Osteoblast (primary cell): ENCODE measurements around the gene SLC22A13. TPM values are rescaled to one million over a fixed set of nuclear protein-coding genes. Genes with fewer than 3 reads are reported as not detected.

Experiments
- DNase-seq: peaks from one replicate; pipeline ENCODE4 v3.0.0; 2011; ENCODE audit warnings: low spot score, mixed read lengths; ENCODE audit not compliant: insufficient read length; ENCODE audit errors: missing footprints
- H2AFZ ChIP-seq: 2 replicates; pipeline ENCODE4 v1.6.0; 2011; ENCODE audit warnings: mild to moderate bottlenecking, low read length
- H3K27ac ChIP-seq: 2 replicates; pipeline ENCODE4 v1.5.1; 2011; ENCODE audit warnings: mild to moderate bottlenecking, low read depth, low read length, moderate library complexity
- H3K27me3 ChIP-seq: 2 replicates; pipeline ENCODE4 v1.6.0; 2012; ENCODE audit warnings: mild to moderate bottlenecking, control low read depth, inconsistent platforms, low read length, moderate library complexity; ENCODE audit not compliant: insufficient read depth
- H3K36me3 ChIP-seq: 2 replicates; pipeline ENCODE4 v1.5.1; 2011; ENCODE audit warnings: mild to moderate bottlenecking, low read length, control low read depth, moderate library complexity; ENCODE audit not compliant: insufficient read depth
- H3K4me1 ChIP-seq: 2 replicates; pipeline ENCODE4 v1.5.1; 2011; ENCODE audit warnings: mild to moderate bottlenecking, low read length, control low read depth, moderate library complexity; ENCODE audit not compliant: insufficient read depth
- H3K4me2 ChIP-seq: 2 replicates; pipeline ENCODE4 v1.6.0; 2011; ENCODE audit warnings: mild to moderate bottlenecking, low read length; ENCODE audit not compliant: insufficient read depth
- H3K4me3 ChIP-seq: fragments of 200-600 bp; sonication (generic); 3 replicates; pipeline ENCODE4 v1.5.1; 2012; ENCODE audit warnings: mild to moderate bottlenecking, low read length, inconsistent platforms; ENCODE audit not compliant: insufficient read depth
- H3K79me2 ChIP-seq: 2 replicates; pipeline ENCODE4 v1.6.0; 2012; ENCODE audit warnings: mild to moderate bottlenecking, low read length, control low read depth, inconsistent platforms; ENCODE audit not compliant: insufficient read depth
- H3K9me3 ChIP-seq: 2 replicates; pipeline ENCODE4 v1.5.1; 2011; ENCODE audit warnings: low read depth, low read length, control low read depth
- H4K20me1 ChIP-seq: 2 replicates; pipeline ENCODE4 v1.6.0; 2012; ENCODE audit warnings: mild to moderate bottlenecking, low read length, control low read depth; ENCODE audit not compliant: insufficient read depth
- CTCF ChIP-seq: IDR thresholded peaks from 2 replicates; pipeline ENCODE4 v1.5.1; 2011; ENCODE audit warnings: mild to moderate bottlenecking, low read depth, low read length, moderate library complexity; ENCODE audit errors: extremely low read depth
- total RNA-seq: library from RNA; depleted of rRNA; stranded (reverse); fragments of >200 nt; gene quantifications from 2 replicates; pipeline ENCODE4 v1.2.3, GENCODE V29; 2012

SLC22A13 gene
- total RNA-seq, 1 donor = 0.36 TPM

GRCh38 chr3:38260474-38260873 lies 5.1 kb upstream of the SLC22A13 start:
- Histone ChIP-seq H3K9me3 (no peaks in the 10 kb centered on the region), H4K20me1 (peaks cover 4% of the 10 kb centered on the region), H3K27ac (no peak overlapping the region), H2AFZ (no peak overlapping the region), H3K79me2 (no peaks in the 10 kb centered on the region), H3K27me3 (no peaks in the 10 kb centered on the region), H3K4me2 (no peak overlapping the region), H3K4me3 (no peak overlapping the region), H3K36me3 (peaks cover 13% of the 10 kb centered on the region), H3K4me1 (no peaks in the 10 kb centered on the region)
- no peak for TF ChIP-seq CTCF
- no peak for DNase-seq

- Histone ChIP-seq H3K4me2 (no peak overlapping the region), H3K27me3 (no peaks in the 10 kb centered on the region), H2AFZ (no peak overlapping the region), H3K4me3 (no peak overlapping the region), H3K79me2 (no peaks in the 10 kb centered on the region), H3K4me1 (no peaks in the 10 kb centered on the region), H3K27ac (no peak overlapping the region), H3K9me3 (no peaks in the 10 kb centered on the region), H4K20me1 (no peaks in the 10 kb centered on the region), H3K36me3 (peaks cover 9% of the 10 kb centered on the region)
- DNase-seq = no peak
- no peak for TF ChIP-seq CTCF
Observed at GRCh38 chr3:38264353-38264771, 1.2 kb upstream of the SLC22A13 start.

DNA sequence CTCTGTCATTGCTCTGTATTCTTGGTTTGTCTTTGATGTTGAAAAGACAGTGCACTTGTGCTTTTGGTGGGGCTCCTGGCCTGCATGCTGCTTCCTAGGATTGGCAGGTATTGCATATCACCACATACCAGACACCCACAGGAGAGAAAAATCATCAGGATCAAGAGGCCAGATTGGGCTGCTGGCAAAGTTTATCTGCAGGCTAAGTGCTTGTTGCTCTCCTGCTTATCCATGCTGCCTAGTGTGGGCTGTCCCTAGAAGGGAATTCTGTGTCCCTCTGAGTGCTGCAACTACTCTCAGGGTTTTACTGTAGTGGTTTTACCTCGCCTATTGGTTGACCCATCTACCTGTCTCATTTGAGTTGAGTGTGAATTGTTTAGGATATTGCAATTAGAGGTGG lies 833 bp upstream of the SLC22A13 start:
- Histone ChIP-seq H3K4me3 (no peak overlapping the region), H3K4me2 (no peak overlapping the region), H4K20me1 (no peaks in the 10 kb centered on the region), H3K27ac (no peak overlapping the region), H3K9me3 (no peaks in the 10 kb centered on the region), H2AFZ (no peak overlapping the region), H3K27me3 (no peaks in the 10 kb centered on the region), H3K36me3 (peaks cover 9% of the 10 kb centered on the region), H3K4me1 (no peaks in the 10 kb centered on the region), H3K79me2 (no peaks in the 10 kb centered on the region)
- DNase-seq = no peak
- TF ChIP-seq CTCF = no peak

- Histone ChIP-seq H3K4me1 (no peaks in the 10 kb centered on the region), H3K4me3 (no peak overlapping the region), H3K27me3 (no peaks in the 10 kb centered on the region), H3K36me3 (no peaks in the 10 kb centered on the region), H3K9me3 (no peaks in the 10 kb centered on the region), H4K20me1 (no peaks in the 10 kb centered on the region), H2AFZ (no peak overlapping the region), H3K79me2 (no peaks in the 10 kb centered on the region), H3K4me2 (no peak overlapping the region), H3K27ac (no peak overlapping the region)
- no peak for TF ChIP-seq CTCF
- no peak for DNase-seq
Observed at GRCh38 chr3:38266810-38267209, 1.2 kb downstream of the SLC22A13 start.
